H9 (cell line): Measurements from ENCODE around the gene TLN1. TPM values are rescaled to one million over a fixed set of nuclear protein-coding genes. Genes with fewer than 3 reads are reported as not detected.

Experiments used
- DNase-seq: peaks from one replicate; pipeline ENCODE4 v3.0.0-alpha.2; 2017
- H2AFZ ChIP-seq: one replicate; pipeline ENCODE4 v1.6.1; 2013; ENCODE audit warnings: mild to moderate bottlenecking, low read length, control low read depth, moderate library complexity
- H2AK5ac ChIP-seq: 2 replicates; pipeline ENCODE4 v1.6.1; 2013; ENCODE audit warnings: low read length, control low read depth, mixed read lengths; ENCODE audit not compliant: insufficient read length
- H2BK120ac ChIP-seq: one replicate; pipeline ENCODE4 v1.6.1; 2013; ENCODE audit warnings: low read depth, mild to moderate bottlenecking, low read length, control low read depth, inconsistent platforms; ENCODE audit not compliant: poor library complexity, severe bottlenecking
- H2BK12ac ChIP-seq: 2 replicates; pipeline ENCODE4 v1.6.1; 2013; ENCODE audit warnings: low read length, control low read depth, mixed read lengths, low read depth; ENCODE audit not compliant: insufficient read length
- H2BK15ac ChIP-seq: 2 replicates; pipeline ENCODE4 v1.6.1; 2013; ENCODE audit warnings: low read depth, low read length, control low read depth
- H2BK20ac ChIP-seq: one replicate; pipeline ENCODE4 v1.6.1; 2013; ENCODE audit warnings: low read depth, mild to moderate bottlenecking, low read length, control low read depth, inconsistent platforms; ENCODE audit not compliant: poor library complexity, severe bottlenecking
- H2BK5ac ChIP-seq: 2 replicates; pipeline ENCODE4 v1.6.1; 2013; ENCODE audit warnings: low read length, control low read depth, mixed read lengths; ENCODE audit not compliant: insufficient read length
- H3K14ac ChIP-seq: 2 replicates; pipeline ENCODE4 v1.6.1; 2013; ENCODE audit warnings: low read length, control low read depth; ENCODE audit not compliant: insufficient read depth
- H3K18ac ChIP-seq: 2 replicates; pipeline ENCODE4 v1.6.1; 2013; ENCODE audit warnings: low read depth, mild to moderate bottlenecking, mixed read lengths, low read length, control low read depth; ENCODE audit not compliant: insufficient read length
- H3K23ac ChIP-seq: 2 replicates; pipeline ENCODE4 v1.6.1; 2013; ENCODE audit warnings: low read length, control low read depth, mixed read lengths, low read depth; ENCODE audit not compliant: insufficient read length
- H3K23me2 ChIP-seq: 2 replicates; pipeline ENCODE4 v1.6.1; 2013; ENCODE audit warnings: low read depth, mild to moderate bottlenecking, mixed read lengths, low read length, control low read depth; ENCODE audit not compliant: insufficient read length, poor library complexity, severe bottlenecking
- H3K27ac ChIP-seq: 2 replicates; pipeline ENCODE4 v1.5.1; 2013; ENCODE audit warnings: low read length, control low read depth, mixed read lengths, low read depth; ENCODE audit not compliant: insufficient read length
- H3K27me3 ChIP-seq: 2 replicates; pipeline ENCODE4 v1.6.1; 2013; ENCODE audit warnings: low read length, control low read depth, inconsistent platforms; ENCODE audit not compliant: insufficient read depth
- H3K4ac ChIP-seq: 2 replicates; pipeline ENCODE4 v1.6.1; 2013; ENCODE audit warnings: low read depth, mild to moderate bottlenecking, control low read depth, inconsistent platforms, low read length, moderate library complexity
- H3K4me1 ChIP-seq: 2 replicates; pipeline ENCODE4 v1.6.1; 2013; ENCODE audit warnings: low read length, control low read depth, inconsistent platforms; ENCODE audit not compliant: insufficient read depth
- H3K4me2 ChIP-seq: 2 replicates; pipeline ENCODE4 v1.6.1; 2013; ENCODE audit warnings: low read length, control low read depth, mixed read lengths; ENCODE audit not compliant: insufficient read length, insufficient read depth
- H3K56ac ChIP-seq: 2 replicates; pipeline ENCODE4 v1.6.1; 2013; ENCODE audit warnings: low read depth, mild to moderate bottlenecking, mixed read lengths, low read length, control low read depth; ENCODE audit not compliant: insufficient read length
- H3K79me1 ChIP-seq: 2 replicates; pipeline ENCODE4 v1.6.1; 2013; ENCODE audit warnings: low read depth, mild to moderate bottlenecking, moderate library complexity, low read length, control low read depth, inconsistent platforms; ENCODE audit not compliant: insufficient read depth, poor library complexity, severe bottlenecking
- H3K79me2 ChIP-seq: 2 replicates; pipeline ENCODE4 v1.6.1; 2013; ENCODE audit warnings: low read length, control low read depth, inconsistent platforms; ENCODE audit not compliant: insufficient read depth
- H3K9ac ChIP-seq: 2 replicates; pipeline ENCODE4 v1.6.1; 2013; ENCODE audit warnings: low read length, control low read depth, mixed read lengths; ENCODE audit not compliant: insufficient read length; ENCODE audit errors: extremely low read depth
- H3K9me3 ChIP-seq: one replicate; pipeline ENCODE4 v1.6.1; 2013; ENCODE audit warnings: low read depth, low read length, inconsistent platforms; ENCODE audit not compliant: control insufficient read depth
- H3T11ph ChIP-seq: one replicate; pipeline ENCODE4 v1.6.1; 2013; ENCODE audit warnings: mild to moderate bottlenecking, low read length, control low read depth, inconsistent platforms
- H4K20me1 ChIP-seq: one replicate; pipeline ENCODE4 v1.6.1; 2013; ENCODE audit not compliant: control insufficient read depth, insufficient read length, insufficient read depth
- H4K5ac ChIP-seq: 2 replicates; pipeline ENCODE4 v1.6.1; 2013; ENCODE audit warnings: low read depth, mild to moderate bottlenecking, mixed read lengths, low read length, control low read depth; ENCODE audit not compliant: insufficient read length
- H4K8ac ChIP-seq: replicated peaks from 2 replicates; pipeline ENCODE4 v1.6.1; 2013; ENCODE audit warnings: low read length, control low read depth, mixed read lengths, low read depth; ENCODE audit not compliant: insufficient read length
- H4K91ac ChIP-seq: 2 replicates; pipeline ENCODE4 v1.6.1; 2013; ENCODE audit warnings: low read depth, mild to moderate bottlenecking, moderate library complexity, mixed read lengths, low read length, control low read depth; ENCODE audit not compliant: insufficient read length
- H3K27ac Mint-ChIP-seq, 3 experiments: 2 replicates in 2 of 3; 3 replicates in 1 of 3; pipeline ENCODE4 v1.8.0; 2020 to 2021; ENCODE audit warnings: mixed read lengths in 3 of 3, mild to moderate bottlenecking in 1 of 3, moderate library complexity in 1 of 3
- H3K27me3 Mint-ChIP-seq: 2 replicates; pipeline ENCODE4 v1.8.0; 2021; ENCODE audit warnings: low read depth, mild to moderate bottlenecking, moderate library complexity, mixed read lengths
- H3K36me3 Mint-ChIP-seq, 3 experiments: 2 replicates in 2 of 3; 3 replicates in 1 of 3; pipeline ENCODE4 v1.8.0; 2020 to 2021; ENCODE audit warnings: low read depth in 3 of 3, mixed read lengths in 3 of 3; ENCODE audit not compliant: insufficient read depth in 1 of 3
- H3K4me1 Mint-ChIP-seq, 2 experiments: 2 replicates each; pipeline ENCODE4 v1.8.0; 2020; ENCODE audit warnings: mixed read lengths in 2 of 2
- H3K4me3 Mint-ChIP-seq, 2 experiments: 2 replicates in 1 of 2; 3 replicates in 1 of 2; pipeline ENCODE4 v1.8.0; 2020 to 2021; ENCODE audit warnings: mild to moderate bottlenecking in 2 of 2, mixed read lengths in 2 of 2, moderate library complexity in 1 of 2
- H3K9me3 Mint-ChIP-seq, 2 experiments: 2 replicates in 1 of 2; 3 replicates in 1 of 2; pipeline ENCODE4 v1.8.0; 2020; ENCODE audit warnings: mild to moderate bottlenecking in 2 of 2, mixed read lengths in 2 of 2, moderate library complexity in 1 of 2
- CTCF ChIP-seq: fragments of 200-600 bp; sonication (generic); conservative IDR thresholded peaks from 3 replicates; pipeline ENCODE4 v1.8.0; 2021; ENCODE audit warnings: antibody characterized with exemption, mild to moderate bottlenecking
- WGBS: extraction: QIAGEN DNeasy Blood & Tissue Kit; methylation state at CpG from one replicate; pipeline ENCODE4 v1.1.7; 2013; ENCODE audit warnings: missing lambda C conversion rate, low lambda C conversion rate, mixed read lengths; ENCODE audit not compliant: insufficient read length; ENCODE audit errors: extremely low coverage; 5-methylcytosine and 5-hydroxymethylcytosine counted together
- total RNA-seq: library from RNA; stranded (reverse); gene quantifications from 2 replicates; pipeline ENCODE4 v1.2.1, GENCODE V29; 2021

TLN1 gene
- total RNA-seq, 1 experiment from 2014 or later: 102 TPM

- H3K56ac ChIP-seq: no peak overlapping the region
- no peak overlapping the region for H2BK5ac ChIP-seq
- peaks cover 2 to 7% (median 2%) of the 10 kb centered on the region in 3 experiments; a peak in 5 of 7 replicates for H3K36me3 Mint-ChIP-seq
- H3K4ac ChIP-seq: no peak overlapping the region
- peaks cover 11% of the 10 kb centered on the region for H3K27me3 Mint-ChIP-seq
- no peak for TF ChIP-seq CTCF
- no peak overlapping the region for H3T11ph ChIP-seq
- H2BK20ac ChIP-seq: no peak overlapping the region
- no peaks in the 10 kb centered on the region; the same call in 1 of the 2 replicates for H3K4me1 ChIP-seq
- no CpG with 5 or more reads among the region's 3 CpGs for WGBS
- no peaks in the 10 kb centered on the region for H3K79me2 ChIP-seq
- no peak overlapping the region for H2BK120ac ChIP-seq
- H3K4me3 Mint-ChIP-seq: no peak overlapping the region
- H3K9me3 ChIP-seq: no peaks in the 10 kb centered on the region
- DNase-seq: no peak
- no peak overlapping the region for H3K4me2 ChIP-seq
- H4K20me1 ChIP-seq: no peaks in the 10 kb centered on the region
- no peak overlapping the region for H2AK5ac ChIP-seq
- no peaks in the 10 kb centered on the region for H3K27me3 ChIP-seq
- H2BK15ac ChIP-seq: no peak overlapping the region
- H3K23me2 ChIP-seq: peaks cover 8% of the 10 kb centered on the region
- no peaks in the 10 kb centered on the region for H3K9me3 Mint-ChIP-seq
- H3K14ac ChIP-seq: no peak overlapping the region
- H4K5ac ChIP-seq: no peak overlapping the region
- no peak overlapping the region for H4K8ac ChIP-seq
- no peak overlapping the region for H3K9ac ChIP-seq
- H3K79me1 ChIP-seq: no peaks in the 10 kb centered on the region
- peaks cover 16 to 26% of the 10 kb centered on the region in 2 experiments for H3K4me1 Mint-ChIP-seq
- no peak overlapping the region for H2AFZ ChIP-seq
- H4K91ac ChIP-seq: no peak overlapping the region
- no peak overlapping the region for H3K27ac ChIP-seq
- H3K23ac ChIP-seq: no peak overlapping the region
- H2BK12ac ChIP-seq: no peak overlapping the region
- no peak overlapping the region for H3K18ac ChIP-seq
- H3K27ac Mint-ChIP-seq: no peak overlapping the region
Measured at GRCh38 chr9:35667939-35668338, 64.1 kb downstream of the TLN1 start.
